ENCODE measurements around the gene IVNS1ABP. TPM values are rescaled to one million over a fixed set of nuclear protein-coding genes. Genes with fewer than 3 reads are reported as not detected.

IVNS1ABP gene
- total and polyA plus RNA-seq, 2 of the 13 experiments (the other 11 are each of a cell fraction or from before 2014, with no cell fraction given), result 49.1 to 51.7 TPM

DNA sequence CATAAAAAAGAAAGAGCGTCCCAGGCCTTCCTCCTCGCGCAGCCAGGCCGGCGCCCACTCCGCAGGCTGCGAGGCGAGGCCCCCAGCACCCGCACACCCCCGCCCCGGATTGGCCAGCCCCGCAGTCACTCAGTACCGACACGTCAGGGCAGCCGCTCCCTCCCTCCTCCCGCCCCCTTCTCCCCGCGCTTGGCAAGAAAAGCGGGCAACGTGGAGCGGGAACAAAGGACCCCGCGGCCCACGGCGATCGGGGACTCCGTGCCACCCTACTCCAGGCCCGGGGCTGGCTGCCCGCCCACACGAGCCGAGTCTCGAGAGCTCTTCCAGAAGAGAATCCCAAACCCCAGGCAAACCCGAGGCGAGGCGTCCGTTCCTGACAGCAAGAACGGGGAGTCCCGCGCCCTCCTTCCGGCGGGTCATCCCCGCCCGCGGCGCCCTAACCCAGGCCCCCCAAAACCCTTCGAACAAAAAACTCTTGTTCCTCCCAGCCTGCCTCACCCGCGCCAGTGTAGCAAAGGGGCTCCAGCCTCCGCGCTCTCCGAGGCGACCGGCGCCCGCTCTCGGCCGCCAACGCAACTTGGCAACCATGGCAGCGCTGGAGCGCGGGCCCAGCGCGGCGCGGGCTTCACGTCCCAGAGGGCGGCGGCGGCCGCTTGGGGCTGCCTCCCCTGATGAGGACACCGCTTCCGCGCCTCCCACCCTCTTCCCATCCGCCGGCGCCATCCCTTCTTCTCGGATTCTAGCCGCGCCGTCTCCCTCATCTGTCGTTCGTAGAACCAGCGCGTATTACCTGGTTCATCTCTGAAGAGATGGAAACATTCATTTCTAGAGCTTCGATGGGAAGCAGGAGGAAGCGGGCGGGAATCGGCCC lies 645 bp downstream of the IVNS1ABP start (continued):
- no peak for TF ChIP-seq GATAD1 (CRISPR knock-in tag; IDR thresholded peaks at IDR 0.05)
- no peak for TF ChIP-seq RBM22 (optimal IDR thresholded peaks at IDR 0.05; ENCODE audit: low read length)
- TF ChIP-seq, protein P1, sequence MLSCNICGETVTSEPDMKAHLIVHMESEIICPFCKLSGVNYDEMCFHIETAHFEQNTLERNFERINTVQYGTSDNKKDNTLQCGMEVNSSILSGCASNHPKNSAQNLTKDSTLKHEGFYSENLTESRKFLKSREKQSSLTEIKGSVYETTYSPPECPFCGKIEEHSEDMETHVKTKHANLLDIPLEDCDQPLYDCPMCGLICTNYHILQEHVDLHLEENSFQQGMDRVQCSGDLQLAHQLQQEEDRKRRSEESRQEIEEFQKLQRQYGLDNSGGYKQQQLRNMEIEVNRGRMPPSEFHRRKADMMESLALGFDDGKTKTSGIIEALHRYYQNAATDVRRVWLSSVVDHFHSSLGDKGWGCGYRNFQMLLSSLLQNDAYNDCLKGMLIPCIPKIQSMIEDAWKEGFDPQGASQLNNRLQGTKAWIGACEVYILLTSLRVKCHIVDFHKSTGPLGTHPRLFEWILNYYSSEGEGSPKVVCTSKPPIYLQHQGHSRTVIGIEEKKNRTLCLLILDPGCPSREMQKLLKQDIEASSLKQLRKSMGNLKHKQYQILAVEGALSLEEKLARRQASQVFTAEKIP (CRISPR knock-in tag; IDR thresholded peaks at IDR 0.05; ENCODE audit: borderline replicate concordance), result no peak
- TF ChIP-seq ZNF772 (CRISPR knock-in tag; IDR thresholded peaks at IDR 0.05), result peak; percentile 19; the same call in 1 of the 2 replicates
- TF ChIP-seq AGO2 (optimal IDR thresholded peaks at IDR 0.05; ENCODE audit: low read depth, low read length), result peak; percentile 97
- TF ChIP-seq, protein P2, sequence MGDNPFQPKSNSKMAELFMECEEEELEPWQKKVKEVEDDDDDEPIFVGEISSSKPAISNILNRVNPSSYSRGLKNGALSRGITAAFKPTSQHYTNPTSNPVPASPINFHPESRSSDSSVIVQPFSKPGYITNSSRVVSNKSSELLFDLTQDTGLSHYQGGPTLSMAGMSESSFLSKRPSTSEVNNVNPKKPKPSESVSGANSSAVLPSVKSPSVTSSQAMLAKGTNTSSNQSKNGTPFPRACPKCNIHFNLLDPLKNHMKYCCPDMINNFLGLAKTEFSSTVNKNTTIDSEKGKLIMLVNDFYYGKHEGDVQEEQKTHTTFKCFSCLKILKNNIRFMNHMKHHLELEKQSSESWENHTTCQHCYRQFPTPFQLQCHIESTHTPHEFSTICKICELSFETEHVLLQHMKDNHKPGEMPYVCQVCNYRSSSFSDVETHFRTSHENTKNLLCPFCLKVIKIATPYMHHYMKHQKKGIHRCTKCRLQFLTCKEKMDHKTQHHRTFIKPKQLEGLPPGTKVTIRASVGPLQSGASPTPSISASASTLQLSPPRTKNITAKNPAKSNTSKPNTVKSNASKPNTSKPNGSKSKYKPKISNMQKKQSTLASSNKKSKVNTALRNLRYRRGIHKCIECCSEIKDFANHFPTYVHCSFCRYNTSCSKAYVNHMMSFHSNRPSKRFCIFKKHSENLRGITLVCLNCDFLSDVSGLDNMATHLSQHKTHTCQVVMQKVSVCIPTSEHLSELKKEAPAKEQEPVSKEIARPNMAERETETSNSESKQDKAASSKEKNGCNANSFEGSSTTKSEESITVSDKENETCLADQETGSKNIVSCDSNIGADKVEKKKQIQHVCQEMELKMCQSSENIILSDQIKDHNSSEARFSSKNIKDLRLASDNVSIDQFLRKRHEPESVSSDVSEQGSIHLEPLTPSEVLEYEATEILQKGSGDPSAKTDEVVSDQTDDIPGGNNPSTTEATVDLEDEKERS (CRISPR knock-in tag; IDR thresholded peaks at IDR 0.05), result no peak
- no peak for TF ChIP-seq KDM1A (CRISPR knock-in tag; IDR thresholded peaks at IDR 0.05)
- TF ChIP-seq ZNF605 (CRISPR knock-in tag; IDR thresholded peaks at IDR 0.05), result peak; percentile 59; the same call in 1 of the 2 replicates
- TF ChIP-seq ZNF484 (CRISPR knock-in tag; IDR thresholded peaks at IDR 0.05; ENCODE audit: borderline replicate concordance, low read depth), result no peak
- TF ChIP-seq SRF (IDR thresholded peaks at IDR 0.05; ENCODE audit: low read depth, low read length), result no peak
- TF ChIP-seq ZNF326 (CRISPR knock-in tag; IDR thresholded peaks at IDR 0.05; ENCODE audit: borderline replicate concordance), result no peak
- TF ChIP-seq KLF12 (CRISPR knock-in tag; IDR thresholded peaks at IDR 0.05; ENCODE audit: borderline replicate concordance), result 0 out of 2 replicates have a peak, but pooled peaks have one; percentile 9
- TF ChIP-seq, protein P3, sequence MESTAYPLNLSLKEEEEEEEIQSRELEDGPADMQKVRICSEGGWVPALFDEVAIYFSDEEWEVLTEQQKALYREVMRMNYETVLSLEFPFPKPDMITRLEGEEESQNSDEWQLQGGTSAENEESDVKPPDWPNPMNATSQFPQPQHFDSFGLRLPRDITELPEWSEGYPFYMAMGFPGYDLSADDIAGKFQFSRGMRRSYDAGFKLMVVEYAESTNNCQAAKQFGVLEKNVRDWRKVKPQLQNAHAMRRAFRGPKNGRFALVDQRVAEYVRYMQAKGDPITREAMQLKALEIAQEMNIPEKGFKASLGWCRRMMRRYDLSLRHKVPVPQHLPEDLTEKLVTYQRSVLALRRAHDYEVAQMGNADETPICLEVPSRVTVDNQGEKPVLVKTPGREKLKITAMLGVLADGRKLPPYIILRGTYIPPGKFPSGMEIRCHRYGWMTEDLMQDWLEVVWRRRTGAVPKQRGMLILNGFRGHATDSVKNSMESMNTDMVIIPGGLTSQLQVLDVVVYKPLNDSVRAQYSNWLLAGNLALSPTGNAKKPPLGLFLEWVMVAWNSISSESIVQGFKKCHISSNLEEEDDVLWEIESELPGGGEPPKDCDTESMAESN (CRISPR knock-in tag; conservative IDR thresholded peaks at IDR 0.05), result 0 out of 2 replicates have a peak, but pooled peaks have one; percentile 37
- no peak for TF ChIP-seq RFX1 (IDR thresholded peaks at IDR 0.05)
- TF ChIP-seq ZFAT (CRISPR knock-in tag; conservative IDR thresholded peaks at IDR 0.05), result no peak
- no peak for TF ChIP-seq ATM (IDR thresholded peaks at IDR 0.05; ENCODE audit: borderline replicate concordance)
- TF ChIP-seq ZNF354B (CRISPR knock-in tag; IDR thresholded peaks at IDR 0.05), result no peak; the same call in 1 of the 2 replicates
- TF ChIP-seq, protein P4, sequence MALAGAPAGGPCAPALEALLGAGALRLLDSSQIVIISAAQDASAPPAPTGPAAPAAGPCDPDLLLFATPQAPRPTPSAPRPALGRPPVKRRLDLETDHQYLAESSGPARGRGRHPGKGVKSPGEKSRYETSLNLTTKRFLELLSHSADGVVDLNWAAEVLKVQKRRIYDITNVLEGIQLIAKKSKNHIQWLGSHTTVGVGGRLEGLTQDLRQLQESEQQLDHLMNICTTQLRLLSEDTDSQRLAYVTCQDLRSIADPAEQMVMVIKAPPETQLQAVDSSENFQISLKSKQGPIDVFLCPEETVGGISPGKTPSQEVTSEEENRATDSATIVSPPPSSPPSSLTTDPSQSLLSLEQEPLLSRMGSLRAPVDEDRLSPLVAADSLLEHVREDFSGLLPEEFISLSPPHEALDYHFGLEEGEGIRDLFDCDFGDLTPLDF (CRISPR knock-in tag; IDR thresholded peaks at IDR 0.05), result 0 out of 2 replicates have a peak, but pooled peaks have one; percentile 45
- TF ChIP-seq ARNTL (CRISPR knock-in tag; IDR thresholded peaks at IDR 0.05), result no peak; the same call in 1 of the 2 replicates
- TF ChIP-seq ZNF501 (CRISPR knock-in tag; IDR thresholded peaks at IDR 0.05), result no peak
- no peak for TF ChIP-seq ZNF552 (CRISPR knock-in tag; IDR thresholded peaks at IDR 0.05; ENCODE audit: borderline replicate concordance)

Data from HepG2 (cell line).